Stimulated activated naive CD8-positive, alpha-beta T cell treated with anti-CD3 and anti-CD28 coated beads, Interleukin-15, Interleukin-2, amounts not matched to agents 100 ng/mL and 50 ng/mL, for 24 hours (primary cell): ENCODE results near the gene MAN2A1.
"Not testable (repeated sequence)": the region's sequence is repeated elsewhere in the genome, so short reads cannot be mapped to it uniquely, and the experiment has no call there.

ENCODE experiments used
- H3K27ac Mint-ChIP-seq: one replicate; pipeline ENCODE4 v1.8.0; 2021; ENCODE audit warnings: mild to moderate bottlenecking, mixed read lengths
- H3K27me3 Mint-ChIP-seq: one replicate; pipeline ENCODE4 v1.8.0; 2021; ENCODE audit warnings: mixed read lengths
- H3K36me3 Mint-ChIP-seq: one replicate; pipeline ENCODE4 v1.8.0; 2021; ENCODE audit warnings: low read depth, mixed read lengths
- H3K4me1 Mint-ChIP-seq: one replicate; pipeline ENCODE4 v1.8.0; 2021; ENCODE audit warnings: low read depth, mixed read lengths
- H3K4me3 Mint-ChIP-seq: one replicate; pipeline ENCODE4 v1.8.0; 2021; ENCODE audit warnings: mild to moderate bottlenecking, mixed read lengths
- H3K9me3 Mint-ChIP-seq: one replicate; pipeline ENCODE4 v1.8.0; 2021; ENCODE audit warnings: mixed read lengths

Gene MAN2A1

DNA sequence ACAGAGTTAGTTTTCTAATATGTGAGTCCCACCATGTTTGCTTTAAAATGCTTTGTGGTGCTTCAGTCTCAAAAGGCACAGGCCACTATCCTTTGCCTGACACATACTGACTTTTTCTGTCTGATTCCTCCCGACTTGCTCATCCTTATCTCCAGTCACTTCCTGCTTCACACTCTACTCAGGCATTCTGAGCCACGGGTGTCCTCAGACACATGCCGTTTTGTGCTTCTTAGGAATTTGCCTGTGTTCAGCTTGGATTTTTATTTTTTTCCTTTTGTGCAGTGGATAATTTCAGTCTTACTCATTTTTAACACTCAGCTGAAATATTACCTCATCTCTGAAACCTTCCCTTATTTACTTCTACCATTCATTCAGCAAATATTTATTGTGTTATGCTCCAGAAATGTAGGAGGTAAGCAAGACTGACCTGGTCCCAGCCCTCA, 54.1 kb downstream of the MAN2A1 start:
- Mint-ChIP-seq H3K4me3 (no peak overlapping the region), H3K27ac (no peak overlapping the region), H3K4me1 (peaks cover 63% of the 10 kb centered on the region), H3K36me3 (peaks cover 48% of the 10 kb centered on the region), H3K9me3 (no peaks in the 10 kb centered on the region), H3K27me3 (no peaks in the 10 kb centered on the region)

- Mint-ChIP-seq H3K27ac (no peak overlapping the region), H3K27me3 (no peaks in the 10 kb centered on the region), H3K4me3 (no peak overlapping the region), H3K36me3 (peaks cover 45% of the 10 kb centered on the region), H3K4me1 (peaks cover 62% of the 10 kb centered on the region), H3K9me3 (no peaks in the 10 kb centered on the region)
Measured at GRCh38 chr5:109744261-109744660, 54.5 kb downstream of the MAN2A1 start.

GRCh38 chr5:109748546-109748945, 58.8 kb downstream of the MAN2A1 start:
- H3K27ac Mint-ChIP-seq = no peak overlapping the region
- H3K36me3 Mint-ChIP-seq = peaks cover 34% of the 10 kb centered on the region
- peaks cover 59% of the 10 kb centered on the region for H3K4me1 Mint-ChIP-seq
- H3K27me3 Mint-ChIP-seq = no peaks in the 10 kb centered on the region
- no peak overlapping the region for H3K4me3 Mint-ChIP-seq
- peaks cover 9% of the 10 kb centered on the region for H3K9me3 Mint-ChIP-seq

DNA sequence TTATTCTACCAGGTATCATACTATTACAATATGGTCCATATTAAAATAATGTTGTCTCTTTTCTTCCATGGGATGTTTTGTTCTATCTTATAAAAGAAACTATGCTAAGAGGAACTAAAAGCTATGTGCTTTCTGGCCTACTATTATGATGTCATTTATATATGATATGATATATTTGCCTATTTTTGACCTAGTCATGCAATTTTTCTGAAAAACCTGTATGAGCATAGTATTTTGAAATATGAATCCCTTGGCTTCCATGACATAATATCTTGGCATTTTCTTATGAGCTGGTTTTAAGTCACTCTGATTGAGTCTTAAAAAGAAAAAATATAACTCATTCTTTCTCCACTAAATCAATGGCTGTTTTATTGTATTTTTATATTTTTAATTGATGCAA, 60.7 kb downstream of the MAN2A1 start:
- Mint-ChIP-seq H3K4me1 (peaks cover 51% of the 10 kb centered on the region), H3K4me3 (no peak overlapping the region), H3K36me3 (peaks cover 26% of the 10 kb centered on the region), H3K9me3 (peaks cover 9% of the 10 kb centered on the region), H3K27ac (no peak overlapping the region), H3K27me3 (no peaks in the 10 kb centered on the region)

GRCh38 chr5:109753279-109753678, 63.6 kb downstream of the MAN2A1 start:
- Mint-ChIP-seq H3K27me3 (no peaks in the 10 kb centered on the region), H3K4me3 (no peak overlapping the region), H3K4me1 (peaks cover 34% of the 10 kb centered on the region), H3K9me3 (peaks cover 9% of the 10 kb centered on the region), H3K36me3 (peaks cover 46% of the 10 kb centered on the region), H3K27ac (no peak overlapping the region)

DNA sequence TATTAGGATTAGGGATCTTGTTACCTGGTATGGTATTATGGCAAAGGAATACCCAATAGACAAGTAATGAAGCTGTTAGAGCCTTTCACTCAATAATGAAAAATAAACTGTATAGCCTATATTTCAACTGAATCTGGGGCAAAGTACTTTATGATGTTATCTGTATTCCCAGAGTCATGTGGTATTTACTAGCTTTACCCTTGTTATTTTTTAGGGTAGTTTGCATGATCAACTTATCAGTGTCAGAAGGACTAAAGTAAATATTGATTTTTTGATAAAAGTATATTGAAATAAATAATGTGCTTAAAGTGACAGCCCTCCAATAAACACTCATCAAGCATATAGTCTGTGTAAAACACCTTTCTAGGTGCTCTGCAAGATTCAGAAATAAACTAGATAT, 64.6 kb downstream of the MAN2A1 start:
- H3K4me3 Mint-ChIP-seq = no peak overlapping the region
- peaks cover 51% of the 10 kb centered on the region for H3K36me3 Mint-ChIP-seq
- peaks cover 31% of the 10 kb centered on the region for H3K4me1 Mint-ChIP-seq
- H3K9me3 Mint-ChIP-seq = peaks cover 9% of the 10 kb centered on the region
- H3K27ac Mint-ChIP-seq = no peak overlapping the region
- H3K27me3 Mint-ChIP-seq = no peaks in the 10 kb centered on the region

DNA sequence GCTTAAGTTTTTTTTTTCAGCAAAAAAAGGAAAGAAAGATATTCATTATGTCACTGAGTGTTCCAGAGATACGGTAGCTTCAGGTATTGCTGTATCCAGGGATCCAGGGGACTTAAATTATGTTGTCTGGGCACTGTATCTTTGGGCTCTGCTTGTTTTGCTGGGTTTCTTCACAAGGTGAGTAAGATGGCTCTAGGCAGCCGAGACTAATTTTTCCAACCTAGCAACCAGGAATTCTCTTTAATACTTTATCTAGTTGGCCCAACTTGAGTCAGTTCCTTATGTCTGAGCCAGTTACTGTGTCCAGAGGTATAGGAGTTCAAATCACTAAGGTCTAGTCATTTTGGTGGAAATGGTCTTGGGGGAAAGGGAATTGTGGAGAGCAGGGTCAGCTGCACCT, 66.0 kb downstream of the MAN2A1 start:
- Mint-ChIP-seq H3K27me3 (no peaks in the 10 kb centered on the region), H3K36me3 (peaks cover 65% of the 10 kb centered on the region), H3K4me1 (peaks cover 30% of the 10 kb centered on the region), H3K27ac (no peak overlapping the region), H3K4me3 (no peak overlapping the region), H3K9me3 (peaks cover 16% of the 10 kb centered on the region)

DNA sequence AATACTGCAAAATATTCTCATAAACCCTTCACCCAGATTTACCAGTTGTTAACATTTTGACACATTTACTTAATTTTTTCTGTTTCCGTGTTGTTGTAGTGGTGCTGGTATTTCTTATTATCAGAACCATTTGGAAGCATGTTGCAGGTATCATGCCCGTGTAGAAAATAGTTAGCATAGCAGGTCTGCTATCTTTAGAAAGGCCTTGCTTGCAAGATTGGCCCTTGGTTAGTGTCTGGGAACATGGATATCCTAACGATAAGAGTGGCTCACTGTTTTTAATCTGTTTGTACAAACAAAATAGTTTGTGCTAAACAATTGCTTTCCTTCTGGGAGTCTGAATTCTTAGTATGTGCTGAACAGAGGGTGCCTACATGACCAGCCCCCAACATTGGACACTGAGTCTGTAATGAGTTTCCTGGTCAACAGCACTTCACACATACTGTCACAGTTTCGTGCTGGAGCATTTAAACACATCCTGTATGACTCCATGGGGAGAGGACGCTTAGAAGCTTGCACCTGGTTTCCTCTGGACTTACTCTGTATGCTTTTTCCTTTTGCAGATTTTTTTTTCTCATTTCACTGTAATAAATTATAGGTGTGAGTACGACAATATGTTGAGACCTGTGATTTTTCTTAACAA, 66.9 kb downstream of the MAN2A1 start:
- H3K4me1 Mint-ChIP-seq = peaks cover 22% of the 10 kb centered on the region
- H3K4me3 Mint-ChIP-seq = no peak overlapping the region
- peaks cover 59% of the 10 kb centered on the region for H3K36me3 Mint-ChIP-seq
- H3K27me3 Mint-ChIP-seq = no peaks in the 10 kb centered on the region
- H3K27ac Mint-ChIP-seq = no peak overlapping the region
- peaks cover 11% of the 10 kb centered on the region for H3K9me3 Mint-ChIP-seq

DNA sequence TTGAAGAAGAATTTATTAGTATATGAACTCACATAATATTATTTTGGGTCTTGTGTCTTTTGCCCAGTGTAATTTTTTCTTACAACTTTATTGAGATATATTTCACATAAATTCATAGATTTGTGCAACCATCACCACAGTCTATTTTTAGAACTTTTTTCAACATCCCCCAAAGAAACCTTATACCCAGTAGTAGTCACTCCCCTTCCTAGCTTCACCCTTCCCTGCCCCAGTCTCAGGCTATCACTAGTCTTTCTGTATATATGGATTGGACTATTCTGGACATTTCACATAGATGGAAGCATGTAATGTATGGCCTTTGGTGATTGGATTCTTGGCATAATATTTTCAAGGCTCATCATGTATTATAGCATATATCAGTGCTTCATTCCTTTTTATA, 67.8 kb downstream of the MAN2A1 start:
- peaks cover 56% of the 10 kb centered on the region for H3K36me3 Mint-ChIP-seq
- H3K4me3 Mint-ChIP-seq = no peak overlapping the region
- H3K27ac Mint-ChIP-seq = no peak overlapping the region
- H3K4me1 Mint-ChIP-seq = peaks cover 17% of the 10 kb centered on the region
- no peaks in the 10 kb centered on the region for H3K27me3 Mint-ChIP-seq
- H3K9me3 Mint-ChIP-seq = peaks cover 10% of the 10 kb centered on the region

DNA sequence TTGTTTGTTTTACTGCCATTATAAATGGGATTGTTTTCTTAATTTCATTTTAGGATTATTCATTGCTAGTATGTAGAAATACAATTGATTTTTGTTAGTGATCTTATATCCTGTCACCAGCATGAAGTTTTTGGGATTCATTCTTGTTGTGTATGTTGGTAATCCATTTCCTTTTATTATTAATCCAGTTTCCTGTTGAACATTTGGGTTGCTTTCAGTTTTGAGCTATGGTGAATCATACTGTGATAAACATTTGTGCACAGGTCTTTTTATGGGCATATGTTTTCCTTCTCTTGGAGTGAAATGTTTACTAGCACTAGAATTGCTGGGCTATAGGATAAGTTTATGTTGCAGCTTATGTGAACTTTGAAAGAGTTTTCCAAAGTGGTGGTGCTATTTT, 69.6 kb downstream of the MAN2A1 start:
- Mint-ChIP-seq H3K4me3 (no peak overlapping the region), H3K27ac (no peak overlapping the region), H3K4me1 (peaks cover 18% of the 10 kb centered on the region), H3K9me3 (peaks cover 13% of the 10 kb centered on the region), H3K27me3 (no peaks in the 10 kb centered on the region), H3K36me3 (peaks cover 61% of the 10 kb centered on the region)

GRCh38 chr5:109760130-109760529, 70.4 kb downstream of the MAN2A1 start:
- Mint-ChIP-seq H3K9me3 (peaks cover 13% of the 10 kb centered on the region), H3K36me3 (peaks cover 62% of the 10 kb centered on the region), H3K4me1 (peaks cover 20% of the 10 kb centered on the region)
- not testable (repeated sequence) for H3K27me3 Mint-ChIP-seq, H3K27ac Mint-ChIP-seq, H3K4me3 Mint-ChIP-seq

DNA sequence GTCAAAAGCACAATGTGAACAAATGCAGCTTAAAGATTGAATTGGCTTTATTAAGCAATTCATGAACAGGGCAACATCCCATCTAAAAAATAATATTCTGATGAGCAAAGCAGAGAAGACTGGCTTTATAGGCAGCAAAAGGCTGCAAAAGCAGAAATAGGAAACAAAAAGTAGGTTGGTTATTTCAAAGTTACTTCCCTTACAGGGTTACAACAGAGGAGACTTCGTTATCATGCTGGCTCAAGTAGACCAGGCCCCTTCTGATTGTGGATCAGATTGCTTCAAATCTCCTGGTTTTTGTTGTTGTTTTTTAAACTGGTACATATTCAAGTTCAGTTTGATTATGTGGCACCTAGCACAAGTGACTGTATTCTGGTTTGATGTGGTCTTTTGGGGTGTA, 73.1 kb downstream of the MAN2A1 start:
- Mint-ChIP-seq H3K27ac (no peak overlapping the region), H3K27me3 (no peaks in the 10 kb centered on the region), H3K9me3 (peaks cover 13% of the 10 kb centered on the region), H3K4me1 (peaks cover 23% of the 10 kb centered on the region), H3K4me3 (no peak overlapping the region), H3K36me3 (peaks cover 51% of the 10 kb centered on the region)

- peaks cover 4% of the 10 kb centered on the region for H3K9me3 Mint-ChIP-seq
- no peak overlapping the region for H3K27ac Mint-ChIP-seq
- H3K4me1 Mint-ChIP-seq = peaks cover 8% of the 10 kb centered on the region
Measured at GRCh38 chr5:109767184-109767995, 77.7 kb downstream of the MAN2A1 start.

GRCh38 chr5:109767997-109768396, 78.3 kb downstream of the MAN2A1 start:
- Mint-ChIP-seq H3K27me3 (no peaks in the 10 kb centered on the region), H3K9me3 (no peaks in the 10 kb centered on the region), H3K4me3 (no peak overlapping the region), H3K27ac (no peak overlapping the region), H3K4me1 (peaks cover 5% of the 10 kb centered on the region), H3K36me3 (peaks cover 52% of the 10 kb centered on the region)

More at GRCh38 chr5:109767184-109767995, 77.7 kb downstream of the MAN2A1 start:
- Mint-ChIP-seq H3K36me3 (peaks cover 52% of the 10 kb centered on the region), H3K27me3 (no peaks in the 10 kb centered on the region), H3K4me3 (no peak overlapping the region)

- H3K27me3 Mint-ChIP-seq = no peaks in the 10 kb centered on the region
- H3K4me1 Mint-ChIP-seq = peaks cover 5% of the 10 kb centered on the region
- H3K9me3 Mint-ChIP-seq = no peaks in the 10 kb centered on the region
- H3K4me3 Mint-ChIP-seq = no peak overlapping the region
- H3K36me3 Mint-ChIP-seq = peaks cover 54% of the 10 kb centered on the region
- H3K27ac Mint-ChIP-seq = no peak overlapping the region
Measured at GRCh38 chr5:109769597-109770291, 80.0 kb downstream of the MAN2A1 start.
